GM18498 (cell line): ENCODE measurements around the gene NEURL1.
"Not testable (repeated sequence)": the region's sequence is repeated elsewhere in the genome, so short reads cannot be mapped to it uniquely, and the experiment has no call there.

Source experiments
- ATAC-seq: cut with Tn5 transposase; IDR thresholded peaks from one replicate; pipeline ENCODE4 v1.9.1; 2021; ENCODE audit warnings: mild to moderate bottlenecking, moderate library complexity; ENCODE audit not compliant: unreplicated experiment

Gene NEURL1

DNA sequence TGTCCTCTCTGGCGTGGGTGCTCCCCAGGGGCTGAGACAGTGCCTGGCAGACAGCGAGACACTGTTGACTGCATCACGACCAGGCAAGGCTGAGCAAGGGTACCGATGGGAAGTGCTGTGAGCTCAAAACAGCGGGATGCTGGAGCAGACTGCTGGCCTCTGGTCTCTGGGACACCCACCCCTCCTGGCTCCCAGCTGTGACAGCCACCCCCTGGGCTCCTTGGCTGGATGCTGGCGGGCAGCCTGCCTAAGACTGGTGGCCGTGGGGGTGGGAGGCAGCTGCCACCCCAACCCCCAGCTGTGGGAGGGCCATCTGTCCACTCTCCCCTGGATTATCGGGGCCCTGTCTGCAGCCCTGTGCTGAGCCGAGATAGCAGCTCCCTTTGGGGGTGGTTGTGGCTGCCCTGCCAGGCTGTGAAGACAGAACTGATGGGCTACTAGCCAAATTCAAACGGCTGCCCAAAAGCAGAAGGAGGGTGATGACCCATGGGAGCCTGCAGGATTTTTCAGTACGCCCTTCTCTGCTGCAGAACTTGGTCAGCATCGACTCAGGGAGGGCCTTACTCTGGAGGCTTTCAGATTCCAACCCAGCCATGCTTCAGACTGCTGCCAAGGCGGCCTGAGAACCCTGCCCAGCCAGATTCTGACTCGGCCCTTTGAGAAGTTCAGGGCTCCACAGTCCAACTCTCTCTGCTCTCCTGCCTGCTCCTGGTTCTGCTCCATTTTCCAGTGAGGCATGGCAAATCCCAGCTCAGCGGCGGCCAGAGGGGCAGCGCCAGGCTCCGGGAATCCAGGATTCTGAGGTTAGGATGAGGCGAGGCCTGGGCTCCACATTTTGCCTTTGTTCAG is 125.3 kb downstream of the NEURL1 start:
- no peak for ATAC-seq

DNA sequence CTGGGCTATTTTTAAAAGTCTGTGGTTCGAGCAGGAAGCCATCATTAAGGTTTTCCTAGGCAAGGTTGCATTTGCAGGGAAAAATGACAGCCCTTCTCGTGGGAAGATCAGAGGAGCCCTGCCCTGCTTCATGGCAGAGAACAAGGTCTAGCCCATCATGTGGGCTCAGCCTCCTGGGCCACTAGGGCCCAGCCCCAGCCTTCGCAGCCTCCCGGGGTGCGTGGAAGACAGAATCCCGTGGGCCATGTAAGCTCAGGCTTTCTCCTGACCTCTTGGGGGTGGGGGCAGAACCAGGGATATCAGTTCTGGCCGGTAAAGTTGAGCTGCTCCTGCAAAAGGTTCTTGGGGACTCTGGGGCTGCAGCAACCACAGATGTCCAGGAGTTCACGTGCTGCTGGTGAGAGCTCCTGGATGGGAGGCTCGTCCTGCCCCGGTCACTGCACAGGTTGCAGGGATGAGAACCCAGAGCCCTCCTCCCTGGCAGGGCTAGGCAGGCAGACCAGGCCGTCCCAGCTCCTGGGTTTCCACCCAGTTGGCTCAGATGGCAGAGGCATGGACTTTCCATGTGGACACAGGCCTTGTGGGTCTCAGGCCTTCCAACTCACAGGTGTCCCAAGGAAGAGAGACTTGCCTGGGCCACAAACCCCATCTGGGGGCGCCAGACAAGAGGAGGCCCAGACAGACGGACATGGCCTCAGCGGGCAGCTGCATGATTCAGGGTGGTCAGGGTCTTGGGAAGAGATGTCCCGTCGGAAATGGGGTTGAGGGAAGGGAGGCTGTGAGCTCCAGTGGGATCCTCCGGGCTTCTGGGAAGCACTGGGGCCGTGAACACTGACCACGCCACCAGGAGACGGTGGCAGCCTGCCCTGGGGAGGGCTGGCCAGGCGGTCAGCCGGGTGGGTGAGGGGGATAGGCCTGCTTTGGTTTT is 126.2 kb downstream of the NEURL1 start:
- ATAC-seq: no peak

DNA sequence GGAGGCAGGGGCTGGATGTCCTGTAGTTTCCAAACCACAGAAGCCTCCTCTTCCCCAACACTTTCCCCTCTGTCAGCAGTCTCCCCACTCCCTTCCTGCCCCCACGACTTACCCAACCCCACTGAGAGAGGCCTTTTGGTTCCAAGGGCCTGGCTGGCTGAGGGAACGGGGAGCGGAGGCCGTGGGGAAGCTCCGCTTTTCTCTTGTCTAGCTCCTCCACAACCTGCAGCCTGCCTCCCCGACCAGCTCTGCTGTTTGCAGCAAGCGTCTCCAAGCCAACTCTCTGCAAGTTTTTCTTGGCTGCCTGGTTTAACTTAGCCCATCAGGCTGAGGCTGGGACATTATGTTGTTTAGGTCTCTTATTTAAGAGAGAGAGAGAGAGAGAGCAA is 126.8 kb downstream of the NEURL1 start:
- no peak for ATAC-seq

DNA sequence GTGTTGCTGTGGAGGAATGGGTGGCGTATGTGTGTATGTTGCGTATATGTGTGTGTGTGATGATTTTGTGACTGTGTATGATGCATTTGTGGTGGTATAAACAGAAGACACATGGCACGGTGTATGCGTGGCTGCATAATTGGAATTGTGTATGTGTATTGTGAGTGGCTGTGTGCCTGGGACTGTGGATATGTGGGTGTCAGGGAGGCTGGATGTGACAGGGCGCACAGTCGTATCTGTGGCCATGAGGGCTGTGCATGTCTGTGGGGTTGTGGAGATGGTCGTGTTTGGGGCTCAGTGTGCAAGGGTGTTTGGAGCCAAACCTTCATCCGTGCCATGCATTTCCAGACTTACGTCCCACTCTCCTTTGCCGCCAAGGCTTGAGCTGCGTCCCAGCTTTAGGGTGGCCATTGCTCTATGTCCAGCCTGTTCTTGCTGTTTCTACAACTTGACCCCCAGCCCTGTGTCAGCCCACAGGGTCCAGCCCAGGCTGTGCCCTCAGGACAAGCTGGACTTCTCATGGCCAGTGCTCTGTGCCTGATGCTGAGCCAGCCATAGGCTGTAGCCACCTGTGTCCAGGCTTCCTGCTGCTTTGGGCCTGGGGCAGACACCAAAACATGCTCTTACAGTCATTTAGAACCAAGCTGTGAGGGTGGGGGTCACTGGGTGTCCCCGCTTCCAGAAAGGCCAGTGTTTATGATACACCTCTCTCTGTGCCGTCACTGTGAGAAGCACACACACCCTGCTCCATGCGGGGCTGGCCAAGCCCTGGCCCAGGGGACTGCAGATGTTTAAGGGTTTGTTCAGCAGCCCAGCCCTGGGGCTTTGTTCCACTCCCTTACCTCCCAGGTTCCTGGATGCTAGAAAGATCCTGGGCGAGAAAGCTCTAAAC is 127.6 kb downstream of the NEURL1 start:
- ATAC-seq: no peak

DNA sequence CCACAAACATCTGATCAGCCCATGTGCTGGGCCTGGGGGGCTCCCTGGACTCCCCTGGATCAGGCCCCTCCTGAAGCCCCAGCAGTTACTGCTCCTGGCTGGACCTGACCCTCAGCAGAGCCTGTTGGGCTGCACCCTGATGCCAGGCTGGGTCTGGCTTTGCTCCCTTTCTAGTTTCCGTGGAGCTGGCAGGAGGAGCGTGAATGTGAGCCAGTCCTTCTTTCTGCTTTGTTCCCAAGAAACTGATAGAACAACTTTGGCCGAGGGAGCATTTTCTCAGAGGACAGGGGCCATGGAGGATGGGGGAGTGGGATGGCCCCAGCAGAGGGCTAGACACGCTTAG is 128.2 kb downstream of the NEURL1 start:
- no peak for ATAC-seq

DNA sequence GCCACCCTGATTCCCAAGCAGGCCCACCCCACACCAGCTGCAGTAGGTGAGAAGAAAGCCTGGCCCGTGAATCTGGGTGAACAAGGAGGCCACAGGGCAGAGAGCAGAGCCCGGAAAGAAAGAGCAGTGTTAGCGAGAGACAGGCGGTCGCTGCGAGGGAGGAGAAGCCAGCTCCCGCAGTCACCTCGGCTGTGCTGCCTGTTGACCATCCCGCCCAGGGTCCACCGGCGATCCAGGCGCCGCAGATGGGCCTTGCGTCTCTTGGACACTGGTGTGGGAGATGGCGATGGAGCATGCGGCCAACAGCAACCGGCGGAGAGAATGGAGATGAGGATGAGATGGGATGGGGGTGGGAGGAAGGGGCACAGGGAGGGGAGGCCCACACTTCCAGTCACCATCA is 128.8 kb downstream of the NEURL1 start:
- no peak for ATAC-seq

DNA sequence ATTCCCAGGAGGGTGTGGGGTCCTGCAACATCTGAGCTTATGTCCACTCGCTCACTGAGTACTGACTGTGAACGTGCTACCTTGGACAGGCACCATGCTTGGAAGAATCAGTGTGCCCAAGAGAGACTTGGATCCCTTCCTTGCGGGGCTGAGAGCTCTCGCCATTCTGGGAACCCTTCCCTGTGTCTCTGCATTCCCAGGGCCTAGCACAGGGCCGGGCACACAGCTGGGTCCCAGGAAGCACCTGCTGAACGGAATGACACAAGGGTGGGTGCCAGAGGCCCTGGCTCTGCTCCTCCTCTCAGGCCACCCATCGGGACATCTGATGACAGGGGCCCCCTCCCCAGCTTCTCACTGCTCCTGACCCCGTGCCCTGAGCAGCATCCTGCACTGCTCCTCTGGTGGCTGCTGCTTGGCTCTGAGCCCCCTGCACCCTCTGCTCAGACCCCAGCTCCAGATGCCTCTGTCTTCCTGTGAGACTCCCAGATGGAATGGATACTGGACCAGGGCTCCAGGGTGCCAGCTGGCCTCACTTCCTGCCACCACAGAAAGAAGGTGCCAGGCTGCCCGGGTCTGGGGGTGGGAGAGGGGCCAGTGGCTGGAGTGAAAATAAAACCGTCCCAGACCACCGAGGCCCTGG is 129.6 kb downstream of the NEURL1 start:
- no peak for ATAC-seq

DNA sequence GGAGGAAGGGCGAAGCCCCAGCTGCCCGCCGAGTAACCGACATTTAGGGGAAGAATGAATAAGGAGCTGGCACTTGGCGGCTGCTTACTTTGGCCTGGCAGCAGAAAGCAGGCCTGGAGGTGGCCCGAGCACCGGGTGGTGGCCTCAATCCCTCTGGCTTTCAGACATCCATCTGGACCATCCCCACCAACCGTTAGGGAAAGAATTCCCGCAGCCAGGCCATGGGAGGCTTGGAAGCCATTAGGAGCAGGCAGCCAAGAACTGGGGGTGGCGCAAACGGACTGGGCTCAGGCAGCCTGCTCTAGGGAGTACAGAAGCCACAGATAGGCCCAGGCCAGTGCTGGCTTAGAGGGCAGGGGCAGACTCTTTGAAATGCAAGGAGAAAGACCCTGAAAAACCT is 132.7 kb downstream of the NEURL1 start:
- ATAC-seq: no peak

DNA sequence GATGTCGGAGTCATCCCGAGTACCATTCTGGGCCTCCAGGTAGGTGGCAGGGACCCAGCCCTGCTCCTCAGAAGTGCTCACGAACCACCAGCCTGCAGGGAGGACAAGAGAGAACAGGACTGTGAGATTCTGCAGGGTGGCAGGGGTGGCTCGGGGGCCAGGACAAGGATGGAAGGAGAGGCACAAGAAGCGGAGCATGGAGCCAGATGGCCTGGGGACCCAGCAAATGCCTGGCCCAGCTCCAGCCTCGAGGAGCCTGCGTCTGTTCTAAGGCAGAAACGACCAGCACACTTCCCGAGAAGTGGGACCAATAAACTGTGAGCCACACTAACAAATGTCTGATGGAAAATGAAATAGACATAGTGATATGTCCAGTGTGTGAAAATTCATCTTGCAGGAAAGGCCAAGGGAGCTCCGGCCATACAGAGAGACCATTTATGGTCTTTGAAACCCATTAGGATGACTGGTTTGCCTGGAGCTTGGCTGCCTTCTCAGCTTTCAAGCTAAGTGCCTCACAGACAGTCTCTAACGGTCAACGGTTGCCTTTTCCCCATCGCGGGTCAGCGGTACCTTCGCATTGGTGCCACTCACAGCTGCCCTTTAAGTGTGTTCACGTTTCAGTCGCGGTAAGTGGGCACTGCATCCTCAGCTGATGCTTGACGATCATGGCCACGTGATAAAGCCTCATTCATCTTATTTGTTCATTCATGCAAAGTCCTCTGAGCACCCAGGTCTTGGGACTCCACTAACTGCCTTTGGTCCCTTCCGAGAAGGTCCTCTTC is 133.8 kb downstream of the NEURL1 start:
- ATAC-seq: no peak

DNA sequence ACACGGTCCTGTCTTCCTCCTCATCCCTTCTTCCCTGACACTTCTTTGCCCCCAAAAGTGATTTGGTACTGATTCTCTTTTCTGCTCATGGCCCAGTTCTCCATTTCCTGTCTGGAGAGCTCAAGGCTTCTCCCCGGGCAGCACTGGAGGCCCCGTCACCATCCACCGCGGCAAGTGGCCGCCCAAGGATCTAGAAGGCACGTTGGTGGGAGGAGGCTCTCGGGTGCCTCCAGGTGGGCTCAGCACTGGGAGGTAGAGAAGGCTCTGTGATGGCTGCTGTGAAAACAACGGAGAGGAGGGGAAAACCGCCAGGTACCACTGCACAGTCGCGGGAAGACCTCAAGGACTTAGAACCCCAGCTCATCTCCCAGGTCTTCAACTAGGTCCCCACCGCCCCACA is 134.4 kb downstream of the NEURL1 start:
- no peak for ATAC-seq

DNA sequence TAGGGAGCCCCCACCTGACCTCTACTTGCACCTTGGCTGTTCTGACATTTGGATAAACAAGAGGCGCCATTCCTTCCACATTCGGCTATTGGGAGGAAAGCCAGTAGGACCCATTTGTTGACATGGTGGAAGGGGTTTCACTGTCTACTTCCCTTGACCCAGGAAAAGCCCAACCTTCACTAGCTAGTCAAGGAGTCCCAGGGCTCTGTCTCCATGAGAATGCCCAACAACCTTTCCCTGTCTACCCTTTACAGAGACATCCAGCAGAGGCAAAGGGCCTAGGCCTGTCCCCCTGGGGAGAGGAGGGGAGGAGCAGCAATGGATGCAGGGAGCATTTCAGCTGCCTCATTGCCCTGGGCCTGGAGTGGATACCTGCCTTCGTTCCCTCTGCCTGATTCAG is 136.1 kb downstream of the NEURL1 start:
- no peak for ATAC-seq

DNA sequence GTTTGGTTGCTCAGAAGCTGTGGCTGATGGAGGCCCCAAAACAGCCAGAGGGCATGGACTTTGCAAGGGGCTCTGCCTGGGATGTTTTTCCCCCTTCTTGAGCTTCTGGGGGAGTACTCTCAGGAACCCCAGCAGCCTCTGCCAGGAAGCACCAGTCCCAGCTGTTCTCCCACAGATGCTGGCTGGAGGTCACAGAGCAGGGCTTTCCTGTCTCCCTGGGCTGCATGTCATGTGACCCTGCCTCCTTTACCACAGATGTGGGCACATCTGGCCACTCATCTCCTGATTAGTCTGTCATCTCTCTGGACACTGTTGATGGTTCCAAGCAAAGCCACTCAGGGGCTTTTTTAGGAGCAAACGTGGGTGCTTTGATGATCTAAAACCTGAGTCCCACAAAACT is 136.7 kb downstream of the NEURL1 start:
- no peak for ATAC-seq

DNA sequence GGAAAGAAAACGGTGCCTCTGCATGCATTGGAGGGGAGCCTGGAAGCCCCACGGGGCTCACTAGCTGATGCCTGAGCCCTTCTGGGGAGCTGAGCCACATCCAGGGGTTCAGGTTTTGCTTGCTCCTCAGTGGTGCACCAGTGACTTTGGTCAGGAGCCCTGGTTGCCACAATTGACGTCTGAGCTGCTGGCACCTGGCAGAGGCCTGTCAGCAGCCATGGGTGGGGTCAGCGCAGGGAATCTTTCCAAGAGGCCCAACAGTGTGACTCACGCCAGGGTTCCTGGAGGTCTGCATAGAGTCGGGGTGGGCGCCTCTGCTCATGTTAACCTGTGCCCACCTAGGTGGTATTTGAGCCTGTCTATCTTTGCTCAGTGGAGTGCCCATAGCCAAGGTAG is 138.7 kb downstream of the NEURL1 start:
- no peak for ATAC-seq

DNA sequence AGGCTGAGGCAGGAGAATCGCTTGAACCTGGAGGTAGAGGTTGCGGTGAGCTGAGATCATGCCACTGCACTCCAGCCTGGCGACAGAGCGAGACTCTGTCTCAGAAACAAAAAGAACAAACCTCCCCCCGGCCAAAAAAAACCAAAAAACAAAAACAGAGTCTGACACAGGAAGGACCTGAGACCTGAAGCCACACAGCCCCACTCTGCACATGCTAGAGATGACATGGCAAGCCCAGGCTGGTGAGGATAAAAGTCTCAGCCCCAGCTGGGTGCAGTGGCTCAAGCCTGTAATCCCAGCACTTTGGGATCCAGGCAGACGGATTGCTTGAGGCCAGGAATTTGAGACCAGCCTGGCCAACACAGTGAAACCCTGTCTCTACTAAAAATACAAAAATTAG is 139.4 kb downstream of the NEURL1 start:
- ATAC-seq: not testable (repeated sequence)

DNA sequence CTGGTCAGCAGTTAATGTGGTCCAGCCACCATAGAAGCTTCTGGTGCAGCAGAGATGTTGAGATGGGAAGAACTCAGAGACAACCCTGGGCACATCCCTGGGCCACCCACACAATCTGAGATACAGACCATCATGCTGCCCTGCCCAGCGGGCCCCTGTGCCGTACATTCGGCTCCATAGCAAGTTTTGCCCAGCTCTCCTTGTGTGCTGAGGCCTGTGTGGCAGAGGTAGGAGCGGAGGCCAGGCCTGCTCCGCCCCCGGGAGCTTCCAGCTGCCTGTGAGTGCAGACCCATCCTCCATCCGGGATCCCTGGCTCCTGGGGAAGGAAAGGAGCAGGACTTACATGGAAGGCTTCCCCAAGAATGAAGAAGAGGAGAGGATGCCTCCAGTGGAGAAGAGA is 140.3 kb downstream of the NEURL1 start:
- ATAC-seq: no peak

DNA sequence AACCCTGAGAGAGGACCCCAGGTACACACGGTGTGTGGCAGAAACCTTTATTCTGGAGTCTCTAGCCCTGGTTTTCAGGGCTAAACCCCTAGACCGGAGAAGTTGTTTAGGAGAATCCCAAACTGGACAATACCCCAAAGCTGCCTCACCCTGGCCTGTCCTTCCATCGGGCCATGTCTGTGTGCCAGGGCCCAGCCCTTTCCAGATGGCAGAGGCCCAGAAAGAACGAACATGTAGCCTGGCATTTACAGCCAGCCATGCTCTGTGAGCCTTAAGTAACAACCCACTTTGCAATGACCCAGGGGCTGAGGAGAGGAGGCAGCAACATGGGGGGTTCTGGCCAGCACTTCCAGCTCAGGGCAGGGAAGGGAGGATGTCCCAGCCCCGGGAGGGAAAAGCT is 142.1 kb downstream of the NEURL1 start:
- no peak for ATAC-seq

DNA sequence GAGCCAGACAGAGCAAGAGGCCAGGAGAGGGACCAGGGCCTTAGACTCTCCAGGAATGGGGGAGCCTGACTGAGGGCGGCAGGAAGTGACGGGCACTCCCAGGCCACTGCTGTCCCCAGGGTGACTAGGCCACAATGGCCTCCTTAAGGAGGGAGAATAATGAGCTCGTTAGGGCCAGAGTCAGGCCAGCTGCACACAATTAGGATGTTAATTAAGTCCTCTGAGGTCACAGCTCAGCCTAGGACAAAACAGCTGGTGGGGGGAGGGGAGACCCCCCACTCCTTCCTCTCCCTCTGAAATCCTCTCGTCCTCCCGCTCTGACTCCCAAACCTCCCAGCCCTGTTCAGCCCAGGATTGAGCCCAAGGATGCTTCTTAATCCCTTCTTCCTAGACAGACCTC is 143.0 kb downstream of the NEURL1 start:
- ATAC-seq: no peak

DNA sequence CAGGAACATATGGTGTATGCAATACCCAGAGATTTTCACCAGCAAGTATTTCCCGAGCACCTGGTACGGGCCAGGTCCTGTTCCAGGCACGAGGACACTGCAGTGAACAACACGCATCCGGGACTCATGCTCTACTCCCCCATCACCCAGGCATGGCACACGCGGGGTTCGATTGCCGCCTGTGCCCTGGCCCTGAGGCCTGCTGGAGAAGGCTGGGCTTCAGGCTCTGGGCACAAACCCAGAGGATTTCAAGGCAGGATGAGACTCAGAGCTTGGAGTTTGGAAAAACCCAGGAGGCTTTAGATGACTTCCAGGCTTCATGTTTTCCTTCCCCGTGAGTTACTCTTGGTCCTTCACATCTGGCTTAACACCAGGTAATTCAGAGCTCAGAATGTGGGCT is 143.5 kb downstream of the NEURL1 start:
- ATAC-seq: no peak

DNA sequence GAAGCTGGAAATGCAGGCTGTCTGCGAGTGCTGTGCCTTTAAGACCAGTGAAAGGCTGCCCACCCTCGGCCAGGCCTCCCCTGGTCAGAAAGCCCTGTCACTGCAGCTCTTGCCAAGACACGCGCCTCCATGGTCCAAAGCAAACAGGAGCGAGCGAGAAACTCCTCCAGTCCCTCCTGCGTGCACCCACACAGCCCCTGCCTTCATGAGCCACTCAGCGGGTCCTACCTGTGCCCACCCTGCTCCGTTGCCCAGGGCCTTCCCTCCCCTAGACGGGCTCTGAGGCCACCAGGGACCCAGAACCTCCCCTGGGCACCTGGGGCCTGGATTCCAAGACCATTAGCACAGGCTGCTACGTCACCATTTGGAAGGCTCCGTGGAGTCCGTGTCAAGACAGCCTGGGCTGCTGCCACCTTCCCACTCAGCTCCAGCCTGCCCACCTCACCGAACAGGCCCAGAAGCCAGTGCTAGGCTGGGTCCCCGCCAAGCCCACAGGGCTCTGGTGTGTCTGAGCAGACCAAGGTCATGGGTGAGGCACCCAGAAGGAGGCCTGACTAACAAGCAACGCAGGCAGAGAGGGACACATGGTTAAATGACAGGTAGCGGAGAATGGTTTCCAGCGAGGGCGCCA is 144.5 kb downstream of the NEURL1 start:
- no peak for ATAC-seq
